Measurements from ENCODE around the gene LRRK1. TPM values are rescaled to one million over a fixed set of nuclear protein-coding genes. Genes with fewer than 3 reads are reported as not detected.

Gene LRRK1
- total and polyA plus RNA-seq, 2 of the 4 experiments (the other 2 are of a cell fraction), result 3.0 to 5.8 TPM

DNA sequence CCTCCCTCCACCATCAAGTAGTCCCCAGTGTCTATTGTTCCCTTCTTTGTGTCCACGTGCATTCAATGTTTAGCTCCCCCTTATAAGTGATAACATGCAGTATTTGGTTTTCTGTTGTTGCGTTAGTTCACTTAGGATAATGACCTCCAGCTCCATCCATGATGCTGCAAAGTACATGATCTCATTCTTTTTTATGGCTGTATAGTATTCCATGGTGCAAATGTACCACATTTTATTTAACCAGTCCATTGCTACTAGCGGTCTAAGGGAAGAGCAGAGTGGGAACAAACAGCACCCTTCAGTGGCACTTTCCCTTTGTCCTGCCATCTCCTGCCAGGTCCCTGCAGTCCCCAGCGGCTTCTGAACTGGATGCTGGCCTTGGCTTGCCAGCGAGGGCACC lies 69.1 kb downstream of the LRRK1 start:
- H2AK5ac ChIP-seq (ENCODE audit: low read depth, low read length), result no peak overlapping the region
- H3K18ac ChIP-seq (ENCODE audit: low read depth, low read length), result no peak overlapping the region
- no peak overlapping the region for H4K5ac ChIP-seq (ENCODE audit: low read depth, low read length)
- no peak overlapping the region for H3K4me2 ChIP-seq (ENCODE audit: low read depth, low read length)
- BruUV-seq (replicated peaks), result no TSS peak
- H2BK20ac ChIP-seq (ENCODE audit: low read depth, low read length), result no peak overlapping the region
- no peaks in the 10 kb centered on the region for H3K27me3 ChIP-seq (ENCODE audit: control insufficient read depth, insufficient read depth, low read length)
- ChIA-PET CTCF (no interaction called here), POLR2A (ENCODE audit: unreplicated experiment) (no interaction called here)
- 80% methylated on average over 1 of the region's 5 CpGs; no CpG with 5 or more reads in 1 of the 2 experiments for WGBS, 2 experiments (ENCODE audit: extremely low coverage in 2 of 2, insufficient read length in 1 of 2)
- no peak for ATAC-seq (ENCODE audit: low read depth)
- no peak overlapping the region for H3K27ac ChIP-seq (ENCODE audit: insufficient read depth, low read length)
- H3K9me3 ChIP-seq (ENCODE audit: control insufficient read depth, insufficient read depth, low read length), result no peaks in the 10 kb centered on the region
- H3K36me3 ChIP-seq (ENCODE audit: control insufficient read depth, insufficient read depth, low read length), result peaks cover 7% of the 10 kb centered on the region
- H3K23ac ChIP-seq (ENCODE audit: low read depth, low read length), result no peak overlapping the region
- H4K20me1 ChIP-seq (ENCODE audit: insufficient read depth, low read length), result no peaks in the 10 kb centered on the region
- no peak overlapping the region for H4K91ac ChIP-seq (ENCODE audit: insufficient read depth, low read depth, low read length)
- in situ Hi-C loops (cut with MboI; ENCODE audit: low sequenced_read_pairs) (no loop called here), dilution Hi-C loops (cut with HindIII; ENCODE audit: low sequenced_read_pairs, unreplicated experiment) (no loop called here), intact Hi-C loops (cut with micrococcal nuclease) (no loop called here)
- H3K4ac ChIP-seq (ENCODE audit: low read depth, low read length), result no peak overlapping the region
- no peak overlapping the region for H4K8ac ChIP-seq (ENCODE audit: low read depth in 2 of 2, low read length in 2 of 2)
- TF ChIP-seq MXI1 (IDR thresholded peaks at IDR 0.05; ENCODE audit: borderline replicate concordance, low read depth, low read length) (no peak), SMC3 (IDR thresholded peaks at IDR 0.05; ENCODE audit: low read depth, low read length) (no peak), BHLHE40 (IDR thresholded peaks at IDR 0.05; ENCODE audit: low read depth, low read length) (no peak), RCOR1 (IDR thresholded peaks at IDR 0.05; ENCODE audit: insufficient replicate concordance, low read length) (no peak), CEBPB (IDR thresholded peaks at IDR 0.05; ENCODE audit: low read depth, low read length) (no peak), FOS (IDR thresholded peaks at IDR 0.05; ENCODE audit: low read depth, low read length) (no peak), POLR2A (IDR thresholded peaks at IDR 0.05; ENCODE audit: low read depth, low read length) (no peak), RAD21 (IDR thresholded peaks at IDR 0.05; ENCODE audit: low read length) (no peak), MAZ (IDR thresholded peaks at IDR 0.05; ENCODE audit: borderline replicate concordance, low read depth, low read length) (no peak), CHD1 (IDR thresholded peaks at IDR 0.05; ENCODE audit: low read depth, low read length) (no peak), NFE2L2 (IDR thresholded peaks at IDR 0.05; ENCODE audit: low read depth, low read length) (no peak), MAFK (IDR thresholded peaks at IDR 0.05; ENCODE audit: low read depth, low read length) (no peak), RFX5 (IDR thresholded peaks at IDR 0.05; ENCODE audit: low read depth, low read length) (no peak)
- TF ChIP-seq, protein P1, sequence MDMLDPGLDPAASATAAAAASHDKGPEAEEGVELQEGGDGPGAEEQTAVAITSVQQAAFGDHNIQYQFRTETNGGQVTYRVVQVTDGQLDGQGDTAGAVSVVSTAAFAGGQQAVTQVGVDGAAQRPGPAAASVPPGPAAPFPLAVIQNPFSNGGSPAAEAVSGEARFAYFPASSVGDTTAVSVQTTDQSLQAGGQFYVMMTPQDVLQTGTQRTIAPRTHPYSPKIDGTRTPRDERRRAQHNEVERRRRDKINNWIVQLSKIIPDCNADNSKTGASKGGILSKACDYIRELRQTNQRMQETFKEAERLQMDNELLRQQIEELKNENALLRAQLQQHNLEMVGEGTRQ (IDR thresholded peaks at IDR 0.05; ENCODE audit: low read depth, low read length), result no peak
- TF ChIP-seq, protein P2, sequence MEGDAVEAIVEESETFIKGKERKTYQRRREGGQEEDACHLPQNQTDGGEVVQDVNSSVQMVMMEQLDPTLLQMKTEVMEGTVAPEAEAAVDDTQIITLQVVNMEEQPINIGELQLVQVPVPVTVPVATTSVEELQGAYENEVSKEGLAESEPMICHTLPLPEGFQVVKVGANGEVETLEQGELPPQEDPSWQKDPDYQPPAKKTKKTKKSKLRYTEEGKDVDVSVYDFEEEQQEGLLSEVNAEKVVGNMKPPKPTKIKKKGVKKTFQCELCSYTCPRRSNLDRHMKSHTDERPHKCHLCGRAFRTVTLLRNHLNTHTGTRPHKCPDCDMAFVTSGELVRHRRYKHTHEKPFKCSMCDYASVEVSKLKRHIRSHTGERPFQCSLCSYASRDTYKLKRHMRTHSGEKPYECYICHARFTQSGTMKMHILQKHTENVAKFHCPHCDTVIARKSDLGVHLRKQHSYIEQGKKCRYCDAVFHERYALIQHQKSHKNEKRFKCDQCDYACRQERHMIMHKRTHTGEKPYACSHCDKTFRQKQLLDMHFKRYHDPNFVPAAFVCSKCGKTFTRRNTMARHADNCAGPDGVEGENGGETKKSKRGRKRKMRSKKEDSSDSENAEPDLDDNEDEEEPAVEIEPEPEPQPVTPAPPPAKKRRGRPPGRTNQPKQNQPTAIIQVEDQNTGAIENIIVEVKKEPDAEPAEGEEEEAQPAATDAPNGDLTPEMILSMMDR (conservative IDR thresholded peaks at IDR 0.05; ENCODE audit: low read depth, low read length), result no peak
- TF ChIP-seq, protein P3, sequence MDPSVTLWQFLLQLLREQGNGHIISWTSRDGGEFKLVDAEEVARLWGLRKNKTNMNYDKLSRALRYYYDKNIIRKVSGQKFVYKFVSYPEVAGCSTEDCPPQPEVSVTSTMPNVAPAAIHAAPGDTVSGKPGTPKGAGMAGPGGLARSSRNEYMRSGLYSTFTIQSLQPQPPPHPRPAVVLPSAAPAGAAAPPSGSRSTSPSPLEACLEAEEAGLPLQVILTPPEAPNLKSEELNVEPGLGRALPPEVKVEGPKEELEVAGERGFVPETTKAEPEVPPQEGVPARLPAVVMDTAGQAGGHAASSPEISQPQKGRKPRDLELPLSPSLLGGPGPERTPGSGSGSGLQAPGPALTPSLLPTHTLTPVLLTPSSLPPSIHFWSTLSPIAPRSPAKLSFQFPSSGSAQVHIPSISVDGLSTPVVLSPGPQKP (IDR thresholded peaks at IDR 0.05; ENCODE audit: borderline replicate concordance, low read depth, low read length), result no peak
- no peaks in the 10 kb centered on the region for H3K4me1 ChIP-seq (ENCODE audit: control insufficient read depth, insufficient read depth, low read length)
- H2AFZ ChIP-seq (replicated peaks; ENCODE audit: low read length, poor library complexity), result no peak overlapping the region
- no peak for DNase-seq
- no peak overlapping the region for H3K14ac ChIP-seq (replicated peaks; ENCODE audit: low read depth, low read length)
- no peak overlapping the region for H3K56ac ChIP-seq (ENCODE audit: extremely low read depth, insufficient read depth, low read length)
- H3K4me3 ChIP-seq (ENCODE audit: insufficient read depth, low read depth, low read length), result no peak overlapping the region
- no peak overlapping the region for H2BK120ac ChIP-seq (ENCODE audit: low read depth, low read length)
- no peak overlapping the region for H2BK5ac ChIP-seq (ENCODE audit: low read depth, low read length, poor library complexity, severe bottlenecking)
- H3K79me1 ChIP-seq (ENCODE audit: low read depth in 1 of 2, low read length in 2 of 2), result no peaks in the 10 kb centered on the region
- no peak overlapping the region for H3K9ac ChIP-seq (ENCODE audit: low read depth, low read length)
- no peak overlapping the region for H2AK9ac ChIP-seq (replicated peaks; ENCODE audit: low read depth, low read length, poor library complexity)
- H3K9me1 ChIP-seq (ENCODE audit: insufficient read depth, low read length), result peaks cover 3% of the 10 kb centered on the region; the same call in 1 of the 2 replicates
- no peak overlapping the region for H2BK15ac ChIP-seq (ENCODE audit: low read depth, low read length)
